ENCODE results near the gene RBMS1. TPM values are rescaled to one million over a fixed set of nuclear protein-coding genes. Genes with fewer than 3 reads are reported as not detected.

RBMS1 gene
- total and polyA plus RNA-seq, 2 donors (not counting 1 experiment from before 2014, with no cell fraction given) = 18.0 to 36.7 TPM

GRCh38 chr2:160534249-160534648, 40.6 kb upstream of the RBMS1 start:
- Histone ChIP-seq H3K27me3 (replicated peaks in 1 of 4; ENCODE audit: control extremely low read depth in 1 of 4, control insufficient read depth in 3 of 4, insufficient read depth in 4 of 4, low read length in 3 of 4) (no peaks in the 10 kb centered on the region), H3K4me2 (replicated peaks; ENCODE audit: low read depth, low read length, poor library complexity, severe bottlenecking) (no peak overlapping the region), H3K27ac (ENCODE audit: low read length in 2 of 2) (no peak overlapping the region), H2AFZ (ENCODE audit: insufficient read depth, low read depth, low read length, poor library complexity, severe bottlenecking) (no peak overlapping the region), H3K36me3 (replicated peaks in 1 of 2; ENCODE audit: control extremely low read depth in 1 of 2, control insufficient read depth in 1 of 2, extremely low read depth in 1 of 2, insufficient read depth in 2 of 2, low read length in 1 of 2) (no peaks in the 10 kb centered on the region), H3K4me1 (ENCODE audit: control insufficient read depth in 2 of 2, insufficient read depth in 2 of 2, low read length in 2 of 2) (no peaks in the 10 kb centered on the region), H4K20me1 (ENCODE audit: control insufficient read depth, insufficient read depth, low read length, poor library complexity, severe bottlenecking) (no peaks in the 10 kb centered on the region), H3K79me2 (ENCODE audit: control insufficient read depth, insufficient read depth, low read length) (no peaks in the 10 kb centered on the region), H3K9ac (ENCODE audit: low read length) (no peak overlapping the region), H3K4me3 (ENCODE audit: control extremely low read depth in 1 of 5, extremely low read depth in 1 of 5, insufficient read depth in 1 of 5, low read depth in 2 of 5, low read length in 4 of 5) (no peak overlapping the region), H3K9me3 (ENCODE audit: control extremely low read depth in 1 of 3, control insufficient read depth in 2 of 3, insufficient read depth in 1 of 3, low read length in 2 of 3) (no peaks in the 10 kb centered on the region)
- no peak overlapping the region for H3K4me3 Mint-ChIP-seq
- no peak for TF ChIP-seq EZH2 (IDR thresholded peaks at IDR 0.05; ENCODE audit: borderline replicate concordance, insufficient read depth, low read depth, low read length, poor library complexity, severe bottlenecking)
- no peak for TF ChIP-seq CTCF (IDR thresholded peaks at IDR 0.05)
- CTCF ChIA-PET = no interaction called here
- DNase-seq (no peak), ATAC-seq (ENCODE audit: low read depth) (no peak)
- intact Hi-C loops (cut with micrococcal nuclease) = no loop called here
- H3K9me3 Mint-ChIP-seq (ENCODE audit: insufficient read depth) = no peaks in the 10 kb centered on the region
- H3K27ac Mint-ChIP-seq = no peak overlapping the region
- H3K27me3 Mint-ChIP-seq = no peaks in the 10 kb centered on the region
- H3K4me1 Mint-ChIP-seq = peaks cover 3% of the 10 kb centered on the region
- POLR2A ChIA-PET = no interaction called here

DNA sequence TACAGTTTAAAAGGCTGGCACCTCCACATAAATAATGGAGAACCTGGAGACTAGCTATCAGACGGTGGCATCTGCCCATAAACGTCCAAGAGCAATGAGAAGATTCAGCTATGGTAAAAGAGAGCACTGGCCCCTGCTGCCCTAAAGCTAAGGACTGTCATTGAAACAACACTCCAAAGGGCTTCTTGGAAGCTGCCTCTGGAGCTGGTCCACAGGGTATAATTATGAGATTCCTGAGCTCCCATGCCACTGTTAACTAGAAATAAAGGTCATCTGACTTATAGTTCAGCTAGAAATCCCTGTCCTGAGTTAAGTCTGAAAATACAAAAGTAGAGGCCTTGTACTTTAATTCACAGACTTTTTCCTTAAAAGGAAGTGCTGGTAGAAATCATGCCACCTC, 39.9 kb upstream of the RBMS1 start:
- Mint-ChIP-seq H3K4me1 (peaks cover 3% of the 10 kb centered on the region), H3K4me3 (no peak overlapping the region), H3K27me3 (no peaks in the 10 kb centered on the region), H3K9me3 (ENCODE audit: insufficient read depth) (no peaks in the 10 kb centered on the region), H3K27ac (no peak overlapping the region)
- DNase-seq (no peak), ATAC-seq (ENCODE audit: low read depth) (no peak)
- Histone ChIP-seq H3K4me2 (replicated peaks; ENCODE audit: low read depth, low read length, poor library complexity, severe bottlenecking) (no peak overlapping the region), H4K20me1 (ENCODE audit: control insufficient read depth, insufficient read depth, low read length, poor library complexity, severe bottlenecking) (no peaks in the 10 kb centered on the region), H3K4me1 (ENCODE audit: control insufficient read depth in 2 of 2, insufficient read depth in 2 of 2, low read length in 2 of 2) (no peaks in the 10 kb centered on the region), H3K9me3 (ENCODE audit: control extremely low read depth in 1 of 3, control insufficient read depth in 2 of 3, insufficient read depth in 1 of 3, low read length in 2 of 3) (no peaks in the 10 kb centered on the region), H3K36me3 (replicated peaks in 1 of 2; ENCODE audit: control extremely low read depth in 1 of 2, control insufficient read depth in 1 of 2, extremely low read depth in 1 of 2, insufficient read depth in 2 of 2, low read length in 1 of 2) (no peaks in the 10 kb centered on the region), H3K79me2 (ENCODE audit: control insufficient read depth, insufficient read depth, low read length) (no peaks in the 10 kb centered on the region), H3K27me3 (replicated peaks in 1 of 4; ENCODE audit: control extremely low read depth in 1 of 4, control insufficient read depth in 3 of 4, insufficient read depth in 4 of 4, low read length in 3 of 4) (no peaks in the 10 kb centered on the region), H3K9ac (ENCODE audit: low read length) (no peak overlapping the region), H3K4me3 (ENCODE audit: control extremely low read depth in 1 of 5, extremely low read depth in 1 of 5, insufficient read depth in 1 of 5, low read depth in 2 of 5, low read length in 4 of 5) (no peak overlapping the region), H2AFZ (ENCODE audit: insufficient read depth, low read depth, low read length, poor library complexity, severe bottlenecking) (no peak overlapping the region), H3K27ac (ENCODE audit: low read length in 2 of 2) (no peak overlapping the region)
- WGBS (ENCODE audit: insufficient coverage) = 100% methylated on average over 1 of the region's 2 CpGs
- TF ChIP-seq CTCF (IDR thresholded peaks at IDR 0.05) = no peak
- TF ChIP-seq EZH2 (IDR thresholded peaks at IDR 0.05; ENCODE audit: borderline replicate concordance, insufficient read depth, low read depth, low read length, poor library complexity, severe bottlenecking) = no peak
- intact Hi-C loops (cut with micrococcal nuclease) = no loop called here
- ChIA-PET CTCF (no interaction called here), POLR2A (no interaction called here)
